NAMALWA (cell line): ENCODE measurements around the gene NVL.
"Not testable (repeated sequence)": the region's sequence is repeated elsewhere in the genome, so short reads cannot be mapped to it uniquely, and the experiment has no call there.

ENCODE experiments used
- DNase-seq: peaks from one replicate; pipeline ENCODE4 v3.0.0-alpha.2; 2015; ENCODE audit warnings: low spot score

Gene NVL

GRCh38 chr1:224329842-224330753 is at the start of gene NVL:
Gene NVL, minus strand, starts transcription at chr1:224330172. Its CDS starts 45 bp downstream, at chr1:224330127.
- peak; percentile 89 for DNase-seq

- no peak for DNase-seq
These were observed 49.1 kb upstream of the NVL start for GRCh38 chr1:224378855-224379631.

GRCh38 chr1:224377676-224378006 is 47.7 kb upstream of the NVL start:
- no peak for DNase-seq

GRCh38 chr1:224375059-224375458 is 45.1 kb upstream of the NVL start:
- DNase-seq: no peak

- no peak for DNase-seq
These were observed 43.1 kb upstream of the NVL start for GRCh38 chr1:224373008-224373590.

GRCh38 chr1:224368409-224368808 is 38.4 kb upstream of the NVL start:
- DNase-seq: no peak

- DNase-seq: no peak
These were observed 29.2 kb upstream of the NVL start for GRCh38 chr1:224359207-224359606.

GRCh38 chr1:224358237-224358636 is 28.3 kb upstream of the NVL start:
- no peak for DNase-seq

- no peak for DNase-seq
These were observed 27.7 kb upstream of the NVL start for GRCh38 chr1:224357626-224358124.

- DNase-seq: peak; percentile 98
These were observed 27.0 kb upstream of the NVL start, which contains the start of gene CNIH4 for GRCh38 chr1:224356685-224357625. Gene CNIH4, plus strand, starts transcription at chr1:224356879. Its CDS starts 46 bp downstream, at chr1:224356925.

- no peak for DNase-seq
These were observed 24.3 kb upstream of the NVL start for GRCh38 chr1:224353975-224354925.

GRCh38 chr1:224352436-224353085 is 22.6 kb upstream of the NVL start:
- DNase-seq: not testable (repeated sequence)

- DNase-seq: not testable (repeated sequence)
These were observed 19.7 kb upstream of the NVL start for GRCh38 chr1:224349716-224350115.

- DNase-seq: no peak
These were observed 18.2 kb upstream of the NVL start for GRCh38 chr1:224348137-224348536.

GRCh38 chr1:224343679-224344078 is 13.7 kb upstream of the NVL start:
- no peak for DNase-seq

- DNase-seq: not testable (repeated sequence)
These were observed 10.7 kb upstream of the NVL start for GRCh38 chr1:224340453-224341384.

GRCh38 chr1:224339442-224340033 is 9.6 kb upstream of the NVL start:
- DNase-seq: no peak
